Vagina (tissue), 2 donors: ENCODE results near the gene PLK5.

Experiments
- POLR2A ChIP-seq, 2 donors: fragments of 450-650 bp; IDR thresholded peaks; one replicate each; pipeline ENCODE4 v1.6.1; 2017; ENCODE audit warnings: antibody characterized with exemption in 2 of 2, mild to moderate bottlenecking in 2 of 2, moderate library complexity in 2 of 2
- POLR2AphosphoS5 ChIP-seq, 2 donors: sonication (generic); formaldehyde crosslinking; IDR thresholded peaks; one replicate each; pipeline ENCODE4 v1.9.0; 2017; ENCODE audit warnings: antibody characterized with exemption in 2 of 2, mild to moderate bottlenecking in 2 of 2, low read depth in 1 of 2; ENCODE audit not compliant: insufficient read depth in 1 of 2
- TF ChIP-seq, protein P1 (sequence below), 3 experiments: fragments of 450-650 bp in 2 of 3; fragments of 200-600 bp in 1 of 3; sonication (generic) in 1 of 3; IDR thresholded peaks; one replicate each; pipeline ENCODE4 v1.5.1; 2017 to 2019; ENCODE audit warnings: antibody characterized with exemption in 3 of 3, mild to moderate bottlenecking in 2 of 3, moderate library complexity in 2 of 3

- TF ChIP-seq POLR2AphosphoS5 (IDR thresholded peaks at IDR 0.05; ENCODE audit: insufficient read depth in 1 of 2, low read depth in 1 of 2): no peak
- no peak for TF ChIP-seq POLR2A (IDR thresholded peaks at IDR 0.05)
- TF ChIP-seq, protein P1, sequence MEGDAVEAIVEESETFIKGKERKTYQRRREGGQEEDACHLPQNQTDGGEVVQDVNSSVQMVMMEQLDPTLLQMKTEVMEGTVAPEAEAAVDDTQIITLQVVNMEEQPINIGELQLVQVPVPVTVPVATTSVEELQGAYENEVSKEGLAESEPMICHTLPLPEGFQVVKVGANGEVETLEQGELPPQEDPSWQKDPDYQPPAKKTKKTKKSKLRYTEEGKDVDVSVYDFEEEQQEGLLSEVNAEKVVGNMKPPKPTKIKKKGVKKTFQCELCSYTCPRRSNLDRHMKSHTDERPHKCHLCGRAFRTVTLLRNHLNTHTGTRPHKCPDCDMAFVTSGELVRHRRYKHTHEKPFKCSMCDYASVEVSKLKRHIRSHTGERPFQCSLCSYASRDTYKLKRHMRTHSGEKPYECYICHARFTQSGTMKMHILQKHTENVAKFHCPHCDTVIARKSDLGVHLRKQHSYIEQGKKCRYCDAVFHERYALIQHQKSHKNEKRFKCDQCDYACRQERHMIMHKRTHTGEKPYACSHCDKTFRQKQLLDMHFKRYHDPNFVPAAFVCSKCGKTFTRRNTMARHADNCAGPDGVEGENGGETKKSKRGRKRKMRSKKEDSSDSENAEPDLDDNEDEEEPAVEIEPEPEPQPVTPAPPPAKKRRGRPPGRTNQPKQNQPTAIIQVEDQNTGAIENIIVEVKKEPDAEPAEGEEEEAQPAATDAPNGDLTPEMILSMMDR (IDR thresholded peaks at IDR 0.05): no peak
Observed at GRCh38 chr19:1560286-1560882, 36.5 kb downstream of the PLK5 start.
